ENCODE data around the gene TUBB3. TPM values are rescaled to one million over a fixed set of nuclear protein-coding genes. Genes with fewer than 3 reads are reported as not detected.

Gene TUBB3
- total and polyA plus RNA-seq, 2 donors (not counting 1 experiment from before 2014, with no cell fraction given): 0.34 to 4.4 TPM

GRCh38 chr16:89898201-89898967 is 24.8 kb upstream of the TUBB3 start:
- Histone ChIP-seq H3K9me3 (ENCODE audit: control extremely low read depth in 1 of 3, control insufficient read depth in 2 of 3, insufficient read depth in 1 of 3, low read length in 2 of 3) (no peaks in the 10 kb centered on the region), H3K9ac (ENCODE audit: low read length) (no peak overlapping the region), H3K4me3 (ENCODE audit: control extremely low read depth in 1 of 5, extremely low read depth in 1 of 5, insufficient read depth in 1 of 5, low read depth in 2 of 5, low read length in 4 of 5) (no peak overlapping the region), H3K4me1 (ENCODE audit: control insufficient read depth in 2 of 2, insufficient read depth in 2 of 2, low read length in 2 of 2) (no peaks in the 10 kb centered on the region), H3K79me2 (ENCODE audit: control insufficient read depth, insufficient read depth, low read length) (peaks cover 13% of the 10 kb centered on the region), H2AFZ (ENCODE audit: insufficient read depth, low read depth, low read length, poor library complexity, severe bottlenecking) (no peak overlapping the region), H3K27me3 (replicated peaks in 1 of 4; ENCODE audit: control extremely low read depth in 1 of 4, control insufficient read depth in 3 of 4, insufficient read depth in 4 of 4, low read length in 3 of 4) (no peaks in the 10 kb centered on the region), H3K27ac (ENCODE audit: low read length in 2 of 2) (no peak overlapping the region), H4K20me1 (ENCODE audit: control insufficient read depth, insufficient read depth, low read length, poor library complexity, severe bottlenecking) (peaks cover 65% of the 10 kb centered on the region), H3K36me3 (replicated peaks in 1 of 2; ENCODE audit: control extremely low read depth in 1 of 2, control insufficient read depth in 1 of 2, extremely low read depth in 1 of 2, insufficient read depth in 2 of 2, low read length in 1 of 2) (peaks cover 2 to 70% of the 10 kb centered on the region in 2 experiments), H3K4me2 (replicated peaks; ENCODE audit: low read depth, low read length, poor library complexity, severe bottlenecking) (no peak overlapping the region)
- ATAC-seq (ENCODE audit: low read depth): no peak
- no peak for DNase-seq
- POLR2A ChIA-PET: no interaction called here
- TF ChIP-seq EZH2 (IDR thresholded peaks at IDR 0.05; ENCODE audit: borderline replicate concordance, insufficient read depth, low read depth, low read length, poor library complexity, severe bottlenecking) (no peak), CTCF (IDR thresholded peaks at IDR 0.05) (no peak)
- CTCF ChIA-PET: interaction anchor here (1.1 kb wide), 1 partner anchor 28 kb away, joined by 3 read pairs; no protein-coding TSS in a partner anchor
- no peaks in the 10 kb centered on the region for H3K9me3 Mint-ChIP-seq (ENCODE audit: insufficient read depth)
- WGBS (ENCODE audit: insufficient coverage): 99% methylated on average over 36 of the region's 36 CpGs
- no peaks in the 10 kb centered on the region for H3K4me1 Mint-ChIP-seq
- H3K27ac Mint-ChIP-seq: no peak overlapping the region
- H3K4me3 Mint-ChIP-seq: no peak overlapping the region
- intact Hi-C loops (cut with micrococcal nuclease): no loop called here
- no peaks in the 10 kb centered on the region for H3K27me3 Mint-ChIP-seq

GRCh38 chr16:89899879-89900481 is 23.2 kb upstream of the TUBB3 start:
- no peaks in the 10 kb centered on the region for H3K9me3 Mint-ChIP-seq (ENCODE audit: insufficient read depth)
- no peak for DNase-seq
- Histone ChIP-seq H3K4me3 (ENCODE audit: control extremely low read depth in 1 of 5, extremely low read depth in 1 of 5, insufficient read depth in 1 of 5, low read depth in 2 of 5, low read length in 4 of 5) (no peak overlapping the region), H3K27ac (ENCODE audit: low read length in 2 of 2) (no peak overlapping the region), H3K4me1 (ENCODE audit: control insufficient read depth in 2 of 2, insufficient read depth in 2 of 2, low read length in 2 of 2) (no peaks in the 10 kb centered on the region), H4K20me1 (ENCODE audit: control insufficient read depth, insufficient read depth, low read length, poor library complexity, severe bottlenecking) (peaks cover 68% of the 10 kb centered on the region), H3K79me2 (ENCODE audit: control insufficient read depth, insufficient read depth, low read length) (peaks cover 11% of the 10 kb centered on the region), H3K9ac (ENCODE audit: low read length) (no peak overlapping the region), H2AFZ (ENCODE audit: insufficient read depth, low read depth, low read length, poor library complexity, severe bottlenecking) (no peak overlapping the region), H3K9me3 (ENCODE audit: control extremely low read depth in 1 of 3, control insufficient read depth in 2 of 3, insufficient read depth in 1 of 3, low read length in 2 of 3) (no peaks in the 10 kb centered on the region), H3K27me3 (replicated peaks in 1 of 4; ENCODE audit: control extremely low read depth in 1 of 4, control insufficient read depth in 3 of 4, insufficient read depth in 4 of 4, low read length in 3 of 4) (no peaks in the 10 kb centered on the region), H3K4me2 (replicated peaks; ENCODE audit: low read depth, low read length, poor library complexity, severe bottlenecking) (no peak overlapping the region), H3K36me3 (replicated peaks in 1 of 2; ENCODE audit: control extremely low read depth in 1 of 2, control insufficient read depth in 1 of 2, extremely low read depth in 1 of 2, insufficient read depth in 2 of 2, low read length in 1 of 2) (peaks cover 2 to 67% of the 10 kb centered on the region in 2 experiments)
- intact Hi-C loops (cut with micrococcal nuclease): no loop called here
- 98% methylated on average over 19 of the region's 20 CpGs for WGBS (ENCODE audit: insufficient coverage)
- H3K27ac Mint-ChIP-seq: no peak overlapping the region
- no peak for ATAC-seq (ENCODE audit: low read depth)
- no peak for TF ChIP-seq EZH2 (IDR thresholded peaks at IDR 0.05; ENCODE audit: borderline replicate concordance, insufficient read depth, low read depth, low read length, poor library complexity, severe bottlenecking)
- no peak for TF ChIP-seq CTCF (IDR thresholded peaks at IDR 0.05)
- no peaks in the 10 kb centered on the region for H3K27me3 Mint-ChIP-seq
- ChIA-PET CTCF (interaction anchor here (1.1 to 1.4 kb wide), 2 partner anchors 10 to 30 kb away, joined by 3 read pairs; no protein-coding TSS in a partner anchor), POLR2A (no interaction called here)
- H3K4me1 Mint-ChIP-seq: no peaks in the 10 kb centered on the region
- H3K4me3 Mint-ChIP-seq: no peak overlapping the region

Measured in B cell (primary cell).